SU-DHL-6 (cell line): ENCODE measurements around the gene KLK5.

ENCODE experiments used
- H2AFZ ChIP-seq: fragments of 200-600 bp; sonication (generic); 2 replicates; pipeline ENCODE4 v1.6.1; 2014; ENCODE audit warnings: low read depth, mild to moderate bottlenecking, moderate library complexity, mixed read lengths, antibody characterized with exemption, low read length; ENCODE audit not compliant: severe bottlenecking
- H3F3A ChIP-seq: fragments of 200-600 bp; shearing (Covaris generic); 2 replicates; pipeline ENCODE4 v1.6.0; 2016; ENCODE audit warnings: antibody characterized with exemption, mild to moderate bottlenecking; ENCODE audit not compliant: insufficient read depth
- H3K27ac ChIP-seq: fragments of 200-600 bp; sonication (generic); 2 replicates; pipeline ENCODE4 v1.5.1; 2016; ENCODE audit warnings: low read depth, mild to moderate bottlenecking, low read length, moderate library complexity, mixed read lengths
- H3K27me3 ChIP-seq: fragments of 200-600 bp; sonication (generic), shearing (Covaris generic); 2 replicates; pipeline ENCODE4 v1.6.0; 2014; ENCODE audit warnings: mild to moderate bottlenecking, low read length
- H3K36me3 ChIP-seq: fragments of 200-600 bp; sonication (generic); 2 replicates; pipeline ENCODE4 v1.6.1; 2014; ENCODE audit warnings: mild to moderate bottlenecking, low read length, mixed read lengths
- H3K4me2 ChIP-seq: fragments of 300-600, 200-600 bp; shearing (Covaris generic), sonication (generic); 2 replicates; pipeline ENCODE4 v1.6.0; 2014; ENCODE audit warnings: low read length, low read depth, mild to moderate bottlenecking; ENCODE audit not compliant: poor library complexity, severe bottlenecking
- H3K4me3 ChIP-seq: fragments of 200-600 bp; sonication (generic); 2 replicates; pipeline ENCODE4 v1.5.1; 2014; ENCODE audit warnings: antibody characterized with exemption, low read length, mild to moderate bottlenecking, mixed read lengths; ENCODE audit not compliant: insufficient read depth, poor library complexity, severe bottlenecking
- H3K79me2 ChIP-seq: fragments of 200-600 bp; sonication (generic); 2 replicates; pipeline ENCODE4 v1.6.1; 2014; ENCODE audit warnings: mild to moderate bottlenecking, low read length, moderate library complexity; ENCODE audit not compliant: insufficient read depth
- H3K9ac ChIP-seq: fragments of 200-600 bp; sonication (generic); 2 replicates; pipeline ENCODE4 v1.7.0; 2014; ENCODE audit warnings: mild to moderate bottlenecking, low read length
- H3K9me2 ChIP-seq: fragments of 200-600 bp; sonication (generic); replicated peaks from 2 replicates; pipeline ENCODE4 v1.6.1; 2014; ENCODE audit warnings: low read length; ENCODE audit not compliant: insufficient read depth
- H3K9me3 ChIP-seq: fragments of 200-600 bp; sonication (generic); 2 replicates; pipeline ENCODE4 v1.6.1; 2014; ENCODE audit warnings: low read length, mixed read lengths; ENCODE audit not compliant: insufficient read depth
- H4K20me1 ChIP-seq: fragments of 200-600 bp; sonication (generic); 2 replicates; pipeline ENCODE4 v1.6.1; 2014; ENCODE audit warnings: low read depth, mild to moderate bottlenecking, antibody characterized with exemption, low read length, moderate library complexity, mixed read lengths
- CTCF ChIP-seq: fragments of 200-600 bp; sonication (generic); IDR thresholded peaks from one replicate; pipeline ENCODE4 v1.5.1; 2017; ENCODE audit warnings: antibody characterized with exemption, mild to moderate bottlenecking, low read length, moderate library complexity; ENCODE audit not compliant: insufficient read depth, poor library complexity, severe bottlenecking
- EZH2phosphoT487 ChIP-seq: fragments of 200-600 bp; sonication (generic), shearing (Covaris generic); conservative IDR thresholded peaks from 2 replicates; pipeline ENCODE4 v1.6.1; 2018; ENCODE audit warnings: mild to moderate bottlenecking, antibody characterized with exemption, low read length, moderate library complexity, mixed read lengths

Gene KLK5

DNA sequence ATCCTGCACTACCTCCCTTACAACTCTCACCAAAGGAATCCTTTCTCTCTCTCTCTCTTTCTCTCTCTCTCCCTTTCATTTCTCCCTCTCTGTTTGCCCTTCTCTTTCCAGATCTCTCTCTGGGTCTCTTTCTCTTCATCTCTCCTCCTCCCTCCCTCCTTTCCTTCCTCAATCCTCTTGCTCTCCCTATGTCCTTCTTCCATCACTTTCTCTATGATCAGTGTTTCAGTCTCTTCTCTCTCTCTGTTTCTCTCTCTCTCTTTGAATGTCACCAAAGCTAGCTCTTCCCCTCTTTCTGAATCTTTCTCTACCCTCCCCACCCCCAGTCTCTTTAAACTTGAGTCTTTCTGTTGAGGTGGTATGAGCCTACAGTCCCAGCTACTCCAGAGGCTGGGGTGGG lies 21.8 kb downstream of the KLK5 start:
- no peak overlapping the region for H2AFZ ChIP-seq
- H3K9me3 ChIP-seq = no peaks in the 10 kb centered on the region
- H3K4me2 ChIP-seq = no peak overlapping the region
- H3K9ac ChIP-seq = no peak overlapping the region
- no peaks in the 10 kb centered on the region for H3F3A ChIP-seq
- no peaks in the 10 kb centered on the region for H4K20me1 ChIP-seq
- H3K27ac ChIP-seq = no peak overlapping the region
- TF ChIP-seq CTCF = no peak
- no peak for TF ChIP-seq EZH2phosphoT487
- H3K4me3 ChIP-seq = no peak overlapping the region
- H3K27me3 ChIP-seq = no peaks in the 10 kb centered on the region
- no peaks in the 10 kb centered on the region for H3K9me2 ChIP-seq
- no peaks in the 10 kb centered on the region for H3K36me3 ChIP-seq
- no peaks in the 10 kb centered on the region for H3K79me2 ChIP-seq

DNA sequence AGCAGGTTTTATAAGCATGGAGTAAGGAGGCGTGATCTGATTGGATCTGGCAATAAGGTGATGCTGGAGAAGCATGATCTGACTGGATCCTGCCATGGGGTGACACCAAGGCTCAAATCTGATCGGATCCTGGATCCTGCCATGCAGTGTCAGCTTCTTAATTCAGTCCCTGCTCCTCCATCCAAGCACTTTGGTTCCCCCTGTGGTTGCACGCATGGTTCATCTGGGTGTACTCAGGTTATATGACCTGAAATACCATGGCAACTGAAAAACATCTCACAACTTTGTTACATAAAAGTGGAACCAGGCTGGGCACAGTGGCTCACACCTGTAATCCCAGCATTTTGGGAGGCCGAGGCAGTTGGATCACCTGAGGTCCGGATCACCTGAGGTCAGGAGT lies 24.0 kb downstream of the KLK5 start:
- Histone ChIP-seq H3F3A (no peaks in the 10 kb centered on the region), H3K9ac (no peak overlapping the region), H3K4me2 (no peak overlapping the region), H3K79me2 (no peaks in the 10 kb centered on the region), H2AFZ (no peak overlapping the region), H4K20me1 (no peaks in the 10 kb centered on the region), H3K27me3 (no peaks in the 10 kb centered on the region), H3K9me2 (no peaks in the 10 kb centered on the region), H3K27ac (no peak overlapping the region), H3K36me3 (no peaks in the 10 kb centered on the region), H3K9me3 (no peaks in the 10 kb centered on the region), H3K4me3 (no peak overlapping the region)
- no peak for TF ChIP-seq CTCF
- no peak for TF ChIP-seq EZH2phosphoT487

DNA sequence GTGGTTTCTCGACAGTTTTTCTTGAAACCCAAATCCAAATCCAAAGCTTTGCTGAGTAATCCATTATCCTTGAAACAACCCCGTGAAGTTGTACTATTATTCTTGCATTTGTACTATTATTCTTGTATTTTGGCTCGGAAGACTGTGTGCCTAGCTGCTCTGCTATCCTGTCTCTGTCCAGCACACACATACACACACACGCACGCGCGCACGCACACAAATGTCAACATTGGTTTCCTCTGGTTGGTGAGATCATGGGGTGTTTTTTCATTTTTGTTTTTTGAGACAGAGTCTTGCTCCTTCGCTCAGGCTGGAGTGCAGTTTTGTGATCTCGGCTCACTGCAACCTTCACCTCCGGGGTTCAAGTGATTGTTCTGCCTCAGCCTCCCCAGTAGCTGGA lies 26.7 kb downstream of the KLK5 start:
- TF ChIP-seq EZH2phosphoT487 (no peak), CTCF (no peak)
- Histone ChIP-seq H3K9me3 (no peaks in the 10 kb centered on the region), H3K9ac (no peak overlapping the region), H3K4me3 (no peak overlapping the region), H3K36me3 (no peaks in the 10 kb centered on the region), H3K79me2 (no peaks in the 10 kb centered on the region), H2AFZ (no peak overlapping the region), H4K20me1 (no peaks in the 10 kb centered on the region), H3K27ac (no peak overlapping the region), H3K9me2 (no peaks in the 10 kb centered on the region), H3K4me2 (no peak overlapping the region), H3F3A (no peaks in the 10 kb centered on the region), H3K27me3 (no peaks in the 10 kb centered on the region)

DNA sequence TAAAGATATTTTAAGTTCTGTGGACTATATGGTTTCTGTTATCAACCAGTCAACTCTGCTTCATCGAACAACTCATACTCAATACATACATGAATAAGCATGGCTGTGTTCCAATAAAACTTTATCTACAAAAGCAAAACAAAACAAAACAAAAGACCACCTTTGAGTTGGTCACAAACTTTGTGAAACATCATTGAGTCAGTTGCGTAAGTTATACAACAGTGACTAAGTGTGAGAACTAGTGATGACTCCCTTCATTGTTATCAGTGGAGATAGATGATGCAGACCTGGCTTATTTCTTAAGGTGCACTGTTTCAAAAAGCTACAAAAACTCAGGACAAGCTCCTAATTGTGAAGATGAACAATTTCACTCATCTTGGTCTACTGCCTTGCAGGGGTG lies 27.1 kb downstream of the KLK5 start:
- Histone ChIP-seq H3K27ac (no peak overlapping the region), H3K9me3 (no peaks in the 10 kb centered on the region), H3K27me3 (no peaks in the 10 kb centered on the region), H3K9ac (no peak overlapping the region), H3K79me2 (no peaks in the 10 kb centered on the region), H2AFZ (no peak overlapping the region), H3K36me3 (no peaks in the 10 kb centered on the region), H4K20me1 (no peaks in the 10 kb centered on the region), H3K9me2 (no peaks in the 10 kb centered on the region), H3K4me3 (no peak overlapping the region), H3F3A (no peaks in the 10 kb centered on the region), H3K4me2 (no peak overlapping the region)
- TF ChIP-seq EZH2phosphoT487 (no peak), CTCF (no peak)
